ENCODE results near the gene LGALS12.

The LGALS12 gene

GRCh38 chr11:63556404-63557013, 50.6 kb downstream of the LGALS12 start:
- Histone ChIP-seq H3K9ac (ENCODE audit: low read depth in 1 of 2, low read length in 2 of 2) (no peak overlapping the region), H3K36me3 (ENCODE audit: control insufficient read depth in 2 of 2, insufficient read depth in 2 of 2, low read length in 2 of 2) (no peaks in the 10 kb centered on the region), H3K4me3 (ENCODE audit: low read length in 2 of 2) (no peak overlapping the region), H3K4me1 (ENCODE audit: control insufficient read depth in 2 of 2, insufficient read depth in 2 of 2, low read length in 2 of 2) (peaks cover 0 to 22% of the 10 kb centered on the region in 2 donors), H3K9me3 (ENCODE audit: control insufficient read depth in 2 of 2, low read length in 2 of 2) (no peaks in the 10 kb centered on the region), H3K27me3 (ENCODE audit: control insufficient read depth in 2 of 2, insufficient read depth in 2 of 2, low read length in 2 of 2) (no peaks in the 10 kb centered on the region), H3K27ac (ENCODE audit: low read depth in 2 of 2, low read length in 2 of 2) (no peak overlapping the region)

- H3K27me3 ChIP-seq (ENCODE audit: control insufficient read depth in 2 of 2, insufficient read depth in 2 of 2, low read length in 2 of 2) = no peaks in the 10 kb centered on the region
Measured at GRCh38 chr11:63557570-63557969, 51.7 kb downstream of the LGALS12 start.

DNA sequence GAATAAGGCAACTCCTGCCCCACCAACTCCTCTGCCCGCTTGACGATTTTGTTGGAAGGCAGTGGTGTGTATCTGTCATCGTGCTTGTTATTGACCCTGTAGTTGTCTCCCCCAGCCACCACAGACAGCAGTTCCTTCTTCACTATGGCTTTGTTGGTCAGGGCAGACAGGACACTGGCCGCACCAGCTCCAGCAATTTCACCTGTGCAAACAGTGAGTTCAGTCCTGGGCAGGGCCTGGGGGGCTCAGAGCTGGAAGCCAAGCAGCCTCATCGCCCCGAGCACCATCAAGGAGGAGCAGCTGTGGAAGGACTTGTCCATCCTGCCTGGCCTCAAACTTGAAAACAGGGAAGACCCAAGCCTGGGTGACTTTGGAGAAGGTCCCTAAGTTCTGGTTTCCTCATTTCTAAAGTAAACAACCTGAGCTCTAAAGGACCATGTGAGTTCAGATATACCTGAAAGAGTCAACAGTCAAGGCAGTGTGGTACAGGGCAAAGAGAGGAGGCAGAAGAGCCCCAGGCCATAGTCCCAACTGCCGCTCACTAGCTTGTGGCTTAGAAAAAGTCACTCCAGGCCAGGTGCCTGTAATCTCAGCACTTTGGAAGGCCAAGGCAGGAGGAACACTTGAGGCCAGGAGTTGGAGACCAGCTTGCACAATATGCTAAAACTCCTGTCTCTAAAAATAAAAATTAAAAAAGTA, 52.7 kb downstream of the LGALS12 start:
- H3K27me3 ChIP-seq (ENCODE audit: control insufficient read depth in 2 of 2, insufficient read depth in 2 of 2, low read length in 2 of 2) = no peaks in the 10 kb centered on the region
- no peaks in the 10 kb centered on the region for H3K9me3 ChIP-seq (ENCODE audit: control insufficient read depth in 2 of 2, low read length in 2 of 2)
- H3K4me1 ChIP-seq (ENCODE audit: control insufficient read depth in 2 of 2, insufficient read depth in 2 of 2, low read length in 2 of 2) = peaks cover 4 to 31% of the 10 kb centered on the region in 2 donors
- no peaks in the 10 kb centered on the region for H3K36me3 ChIP-seq (ENCODE audit: control insufficient read depth in 2 of 2, insufficient read depth in 2 of 2, low read length in 2 of 2)
- no peak overlapping the region for H3K9ac ChIP-seq (ENCODE audit: low read depth in 1 of 2, low read length in 2 of 2)
- H3K4me3 ChIP-seq (ENCODE audit: low read length in 2 of 2) = no peak overlapping the region
- no peak overlapping the region for H3K27ac ChIP-seq (ENCODE audit: low read depth in 2 of 2, low read length in 2 of 2)

More at GRCh38 chr11:63557570-63557969, 51.7 kb downstream of the LGALS12 start:
- no peaks in the 10 kb centered on the region for H3K36me3 ChIP-seq (ENCODE audit: control insufficient read depth in 2 of 2, insufficient read depth in 2 of 2, low read length in 2 of 2)
- no peaks in the 10 kb centered on the region for H3K9me3 ChIP-seq (ENCODE audit: control insufficient read depth in 2 of 2, low read length in 2 of 2)
- no peak overlapping the region for H3K9ac ChIP-seq (ENCODE audit: low read depth in 1 of 2, low read length in 2 of 2)
- peaks cover 0 to 23% of the 10 kb centered on the region in 2 donors for H3K4me1 ChIP-seq (ENCODE audit: control insufficient read depth in 2 of 2, insufficient read depth in 2 of 2, low read length in 2 of 2)
- H3K4me3 ChIP-seq (ENCODE audit: low read length in 2 of 2) = no peak overlapping the region
- peak overlapping the region in 1 of 2 donors; percentile 35 for H3K27ac ChIP-seq (ENCODE audit: low read depth in 2 of 2, low read length in 2 of 2)

- H3K36me3 ChIP-seq (ENCODE audit: control insufficient read depth in 2 of 2, insufficient read depth in 2 of 2, low read length in 2 of 2) = no peaks in the 10 kb centered on the region
- peaks cover 19 to 43% of the 10 kb centered on the region in 2 donors for H3K4me1 ChIP-seq (ENCODE audit: control insufficient read depth in 2 of 2, insufficient read depth in 2 of 2, low read length in 2 of 2)
- no peaks in the 10 kb centered on the region for H3K27me3 ChIP-seq (ENCODE audit: control insufficient read depth in 2 of 2, insufficient read depth in 2 of 2, low read length in 2 of 2)
- H3K4me3 ChIP-seq (ENCODE audit: low read length in 2 of 2) = no peak overlapping the region
- no peaks in the 10 kb centered on the region for H3K9me3 ChIP-seq (ENCODE audit: control insufficient read depth in 2 of 2, low read length in 2 of 2)
- no peak overlapping the region for H3K27ac ChIP-seq (ENCODE audit: low read depth in 2 of 2, low read length in 2 of 2)
- H3K9ac ChIP-seq (ENCODE audit: low read depth in 1 of 2, low read length in 2 of 2) = no peak overlapping the region
Measured at GRCh38 chr11:63560506-63561180, 54.8 kb downstream of the LGALS12 start.

DNA sequence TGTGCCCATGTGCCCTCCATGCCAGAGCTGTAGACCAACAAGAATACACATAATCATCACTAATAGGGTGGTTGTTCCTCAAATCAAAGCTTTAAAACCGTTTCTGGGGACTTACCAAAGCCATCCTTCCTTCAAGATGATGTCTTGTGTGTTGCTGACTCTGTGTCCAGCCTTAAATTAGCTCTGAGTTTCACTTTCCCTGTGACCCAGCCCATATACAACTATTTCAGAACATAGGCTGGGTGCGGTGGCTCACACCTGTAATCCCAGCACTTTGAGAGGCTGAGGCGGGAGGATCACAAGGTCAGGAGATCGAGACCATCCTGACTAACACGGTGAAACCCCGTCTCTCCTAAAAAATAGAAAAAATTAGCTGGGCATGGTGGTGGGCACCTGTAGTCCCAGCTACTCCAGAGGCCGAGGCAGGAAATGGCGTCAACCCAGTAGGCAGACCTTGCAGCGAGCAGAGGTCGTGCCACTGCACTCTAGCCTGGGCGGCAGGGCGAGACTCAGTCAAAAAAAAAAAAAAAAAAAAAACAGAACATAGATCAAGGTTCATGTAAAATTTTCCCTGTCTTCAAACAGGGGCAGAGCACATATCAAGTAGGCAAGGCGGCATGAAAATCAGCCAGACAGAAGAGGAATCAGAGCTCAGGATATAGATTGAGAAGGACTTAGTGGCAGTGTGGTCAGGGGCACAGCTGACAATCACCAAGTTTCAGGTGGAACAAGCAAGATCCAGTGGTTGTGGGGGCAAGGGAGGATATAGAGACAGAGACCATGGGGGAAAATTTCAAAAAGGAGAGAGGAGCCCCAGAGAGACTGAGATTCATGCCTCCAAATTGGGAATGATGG, 57.5 kb downstream of the LGALS12 start, which contains the start of gene PLAAT2:
PLAAT2 (minus strand) TSS at position 179 of the 855 bp plus-strand sequence; CDS start at position 124, 55 bp downstream.
- Histone ChIP-seq H3K27ac (ENCODE audit: low read depth in 2 of 2, low read length in 2 of 2) (peak within 1 kb of the TSS; percentile 98 to 99), H3K9ac (ENCODE audit: low read depth in 1 of 2, low read length in 2 of 2) (peak within 1 kb of the TSS in 1 of 2 donors; percentile 39), H3K4me3 (ENCODE audit: low read length in 2 of 2) (peak within 1 kb of the TSS; percentile 8 to 20)

DNA sequence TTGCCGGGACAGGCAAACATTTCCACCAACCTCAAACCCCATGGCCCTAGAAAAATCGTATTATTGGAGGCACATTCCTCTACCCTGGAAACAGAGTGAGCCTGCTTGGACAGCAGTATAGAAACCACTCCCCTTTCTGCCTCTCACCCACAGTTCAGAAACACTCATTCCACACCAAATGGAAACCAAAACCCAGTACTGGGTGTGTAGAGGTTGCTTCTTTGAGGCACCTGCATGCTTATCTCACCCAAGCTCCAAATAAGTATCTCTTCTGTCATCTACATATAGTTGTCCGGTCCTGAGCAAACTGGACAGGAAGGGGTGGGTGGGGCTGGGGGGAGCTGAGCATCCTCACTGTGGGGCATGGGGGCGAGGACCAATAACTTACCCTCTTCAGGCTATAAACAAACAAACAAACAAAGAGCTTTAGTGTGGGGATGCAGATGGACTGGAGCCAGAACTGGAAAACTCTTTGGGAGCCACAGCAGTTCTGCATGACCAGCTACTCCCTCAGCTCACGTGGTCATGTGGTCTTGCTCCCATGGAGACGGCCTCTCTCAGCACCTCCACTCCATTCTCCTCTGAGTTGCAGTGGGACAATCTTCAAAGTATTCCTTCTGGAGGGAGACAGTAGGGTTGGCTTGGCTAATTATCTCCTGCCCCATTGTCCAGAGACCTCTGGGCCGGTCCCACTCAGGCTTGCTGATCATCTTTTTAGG, 58.3 kb downstream of the LGALS12 start:
- no peaks in the 10 kb centered on the region for H3K36me3 ChIP-seq (ENCODE audit: control insufficient read depth in 2 of 2, insufficient read depth in 2 of 2, low read length in 2 of 2)
- peak overlapping the region; percentile 98 to 99 for H3K27ac ChIP-seq (ENCODE audit: low read depth in 2 of 2, low read length in 2 of 2)
- H3K9me3 ChIP-seq (ENCODE audit: control insufficient read depth in 2 of 2, low read length in 2 of 2) = no peaks in the 10 kb centered on the region
- peak overlapping the region; percentile 44 to 66 for H3K9ac ChIP-seq (ENCODE audit: low read depth in 1 of 2, low read length in 2 of 2)
- H3K4me1 ChIP-seq (ENCODE audit: control insufficient read depth in 2 of 2, insufficient read depth in 2 of 2, low read length in 2 of 2) = peaks cover 31 to 52% of the 10 kb centered on the region in 2 donors
- peak overlapping the region; percentile 62 for H3K4me3 ChIP-seq (ENCODE audit: low read length in 2 of 2)
- no peaks in the 10 kb centered on the region for H3K27me3 ChIP-seq (ENCODE audit: control insufficient read depth in 2 of 2, insufficient read depth in 2 of 2, low read length in 2 of 2)

More for the DNA sequence above, 57.5 kb downstream of the LGALS12 start, which contains the start of gene PLAAT2:
- Histone ChIP-seq H3K27me3 (ENCODE audit: control insufficient read depth in 2 of 2, insufficient read depth in 2 of 2, low read length in 2 of 2) (no peaks in the 10 kb centered on the region), H3K4me1 (ENCODE audit: control insufficient read depth in 2 of 2, insufficient read depth in 2 of 2, low read length in 2 of 2) (peaks cover 31 to 54% of the 10 kb centered on the region in 2 donors), H3K9me3 (ENCODE audit: control insufficient read depth in 2 of 2, low read length in 2 of 2) (no peaks in the 10 kb centered on the region), H3K36me3 (ENCODE audit: control insufficient read depth in 2 of 2, insufficient read depth in 2 of 2, low read length in 2 of 2) (no peaks in the 10 kb centered on the region)

DNA sequence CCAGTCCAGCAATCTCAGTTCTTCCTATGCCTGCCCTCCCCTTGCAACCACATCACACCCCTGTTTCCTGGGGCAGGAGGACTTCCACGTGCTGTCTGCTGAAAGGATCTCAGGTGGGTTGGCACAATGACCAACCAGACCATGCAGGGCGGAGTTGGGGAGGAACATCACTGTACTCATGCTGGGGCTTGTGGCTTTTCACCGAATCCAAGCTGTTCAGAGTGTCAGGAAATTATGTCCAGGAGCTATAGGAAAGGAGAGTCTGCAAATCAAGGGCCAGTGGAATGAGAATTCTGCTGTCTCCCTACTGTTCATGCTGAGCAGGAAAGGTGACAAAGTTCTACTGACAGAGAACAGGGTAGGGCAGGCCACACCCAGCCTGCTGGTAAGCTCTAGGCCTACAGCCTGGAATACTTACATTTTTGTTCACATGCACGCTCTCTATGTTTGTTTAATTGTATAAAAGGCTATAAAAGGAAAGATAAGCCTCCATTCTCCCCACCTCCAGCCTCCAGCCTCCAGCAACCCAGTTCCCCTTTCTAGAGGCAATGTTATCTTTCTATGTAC, 59.0 kb downstream of the LGALS12 start:
- Histone ChIP-seq H3K4me3 (ENCODE audit: low read length in 2 of 2) (peak overlapping the region; percentile 62), H3K27me3 (ENCODE audit: control insufficient read depth in 2 of 2, insufficient read depth in 2 of 2, low read length in 2 of 2) (no peaks in the 10 kb centered on the region), H3K27ac (ENCODE audit: low read depth in 2 of 2, low read length in 2 of 2) (peak overlapping the region; percentile 98 to 99), H3K9ac (ENCODE audit: low read depth in 1 of 2, low read length in 2 of 2) (peak overlapping the region; percentile 44 to 66), H3K36me3 (ENCODE audit: control insufficient read depth in 2 of 2, insufficient read depth in 2 of 2, low read length in 2 of 2) (no peaks in the 10 kb centered on the region), H3K4me1 (ENCODE audit: control insufficient read depth in 2 of 2, insufficient read depth in 2 of 2, low read length in 2 of 2) (peaks cover 31 to 52% of the 10 kb centered on the region in 2 donors), H3K9me3 (ENCODE audit: control insufficient read depth in 2 of 2, low read length in 2 of 2) (no peaks in the 10 kb centered on the region)
